Small intestine (tissue), 7 donors: Measurements from ENCODE around the gene MAPK1. TPM values are rescaled to one million over a fixed set of nuclear protein-coding genes. Genes with fewer than 3 reads are reported as not detected.

Experiments used
- DNase-seq, 2 donors: peaks; one replicate each; pipeline versions ENCODE4 v3.0.0 to v3.0.0-alpha.2; 2013
- FAIRE-seq: peaks from 2 replicates; lab custom pipeline; 2012; peaks lifted over from hg19 to GRCh38; lab: Jason Lieb, UNC
- H3K27ac ChIP-seq, 3 donors: one replicate each; pipeline ENCODE4 v1.5.1; 2013; ENCODE audit warnings: low read length in 2 of 3, mild to moderate bottlenecking in 2 of 3, control low read depth in 1 of 3, inconsistent platforms in 1 of 3, low read depth in 1 of 3, moderate library complexity in 1 of 3
- H3K27me3 ChIP-seq, 3 donors: one replicate each; pipeline ENCODE4 v1.6.1; 2013; ENCODE audit warnings: low read length in 3 of 3, inconsistent platforms in 1 of 3; ENCODE audit not compliant: control insufficient read depth in 3 of 3, insufficient read depth in 3 of 3
- H3K36me3 ChIP-seq, 3 donors: one replicate each; pipeline ENCODE4 v1.6.1; 2013; ENCODE audit warnings: low read length in 3 of 3, inconsistent platforms in 1 of 3, low read depth in 1 of 3, mild to moderate bottlenecking in 1 of 3, moderate library complexity in 1 of 3; ENCODE audit not compliant: control insufficient read depth in 3 of 3, insufficient read depth in 2 of 3
- H3K4me1 ChIP-seq, 3 donors: one replicate each; pipeline ENCODE4 v1.6.1; 2013; ENCODE audit warnings: low read length in 2 of 3, inconsistent platforms in 1 of 3, low read depth in 1 of 3, mild to moderate bottlenecking in 1 of 3, moderate library complexity in 1 of 3; ENCODE audit not compliant: control insufficient read depth in 3 of 3, insufficient read depth in 2 of 3
- H3K4me3 ChIP-seq, 3 donors: one replicate each; pipeline ENCODE4 v1.5.1; 2013; ENCODE audit warnings: low read length in 3 of 3, control low read depth in 1 of 3, inconsistent platforms in 1 of 3, low read depth in 1 of 3, mild to moderate bottlenecking in 1 of 3, moderate library complexity in 1 of 3
- H3K9me3 ChIP-seq, 2 donors: one replicate each; pipeline ENCODE4 v1.6.1; 2013; ENCODE audit warnings: low read depth in 1 of 2, low read length in 1 of 2; ENCODE audit not compliant: control insufficient read depth in 2 of 2, insufficient read depth in 1 of 2
- WGBS, 3 donors: extraction: QIAGEN DNeasy Blood & Tissue Kit; methylation state at CpG; one replicate each; pipeline ENCODE4 v1.1.7; 2013; 5-methylcytosine and 5-hydroxymethylcytosine counted together
- polyA plus RNA-seq, 4 donors: library from polyadenylated mRNA; stranded (reverse) in 3 of 4; unstranded in 1 of 4; fragments of 200-250 nt in 3 of 4; fragments of 120-200 nt in 1 of 4; gene quantifications; one replicate each; pipeline versions ENCODE4 v1.2.1 to v1.2.3, GENCODE V29; 2013
- donor health status: healthy with polysubstance abuse.
- donor health status: control.
- donor health status: control.
- donor health status: Bipolar disorder and iron deficiency.
- donor health status: healthy.

MAPK1 gene
- polyA plus RNA-seq, 4 donors, result 10.3 to 76.5 (median 14.2) TPM

DNA sequence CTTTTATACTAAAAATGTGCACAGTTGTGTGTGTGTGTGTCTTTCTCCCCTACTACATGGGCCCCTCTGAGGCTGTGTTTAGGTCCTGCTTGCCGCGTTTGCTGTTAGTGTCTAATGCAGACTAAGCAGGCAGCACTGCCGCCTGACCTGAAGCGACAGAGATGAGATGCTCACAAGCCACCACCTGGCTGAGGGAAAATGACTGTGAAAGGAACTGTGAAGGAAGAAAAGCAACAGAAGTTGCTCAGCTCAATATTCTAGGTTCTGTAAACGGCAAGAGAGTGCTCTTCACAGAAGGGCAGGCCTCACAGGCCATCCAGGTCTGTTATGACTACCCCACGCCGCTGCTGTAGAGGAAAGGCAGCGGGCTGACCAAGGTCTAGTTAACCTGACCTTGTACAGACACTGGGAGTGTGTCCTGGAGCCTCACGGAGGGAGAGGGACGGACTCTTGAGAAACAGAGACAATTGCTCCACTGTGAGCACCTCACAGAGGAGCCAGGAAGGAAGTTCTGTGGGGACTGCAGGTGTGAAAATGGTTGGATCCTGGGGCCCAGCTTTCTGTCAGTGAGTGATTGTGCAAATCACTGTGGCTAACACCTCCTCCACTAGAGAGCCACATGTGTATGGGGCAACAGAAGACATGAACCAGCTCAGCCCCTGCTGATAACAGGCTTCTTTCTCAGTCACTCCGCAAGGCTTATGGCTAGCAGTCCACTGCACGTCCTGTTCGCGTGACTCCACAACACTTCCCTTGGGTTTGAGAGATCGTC, 100.6 kb downstream of the MAPK1 start:
- Histone ChIP-seq H3K27ac (peak overlapping the region in 2 of 3 donors; percentile 2 to 66), H3K9me3 (no peaks in the 10 kb centered on the region), H3K4me3 (no peak overlapping the region), H3K27me3 (no peaks in the 10 kb centered on the region), H3K4me1 (no peaks in the 10 kb centered on the region), H3K36me3 (peaks cover 20 to 77% (median 23%) of the 10 kb centered on the region in 3 donors)
- peak in 1 of 2 donors; percentile 60 for DNase-seq
- no peak for FAIRE-seq
- WGBS, 3 donors, result 72 to 92% (median 75%) methylated on average over 15 of the region's 15 CpGs

- H3K27ac ChIP-seq, result peak overlapping the region in 2 of 3 donors; percentile 5 to 35
- DNase-seq, result no peak
- H3K36me3 ChIP-seq, result peaks cover 17 to 69% (median 17%) of the 10 kb centered on the region in 3 donors
- no peaks in the 10 kb centered on the region for H3K27me3 ChIP-seq
- 89 to 97% (median 91%) methylated on average over 11 of the region's 11 CpGs for WGBS, 3 donors
- no peaks in the 10 kb centered on the region for H3K9me3 ChIP-seq
- no peak overlapping the region for H3K4me3 ChIP-seq
- no peaks in the 10 kb centered on the region for H3K4me1 ChIP-seq
- FAIRE-seq, result no peak
Measured at GRCh38 chr22:21765909-21766529, 101.4 kb downstream of the MAPK1 start.

- DNase-seq, result no peak
- no peak for FAIRE-seq
- Histone ChIP-seq H3K27ac (no peak overlapping the region), H3K4me3 (no peak overlapping the region), H3K4me1 (no peaks in the 10 kb centered on the region), H3K36me3 (peaks cover 15 to 59% (median 17%) of the 10 kb centered on the region in 3 donors), H3K27me3 (no peaks in the 10 kb centered on the region), H3K9me3 (no peaks in the 10 kb centered on the region)
- WGBS, 3 donors, result 81 to 84% (median 82%) methylated on average over 9 of the region's 9 CpGs
Measured at GRCh38 chr22:21764038-21764804, 103.2 kb downstream of the MAPK1 start.

GRCh38 chr22:21762712-21763581, 104.5 kb downstream of the MAPK1 start:
- no peaks in the 10 kb centered on the region for H3K27me3 ChIP-seq
- FAIRE-seq (no peak), DNase-seq (peak in 1 of 2 donors; percentile 45)
- H3K9me3 ChIP-seq, result no peaks in the 10 kb centered on the region
- no peak overlapping the region for H3K27ac ChIP-seq
- H3K36me3 ChIP-seq, result peaks cover 15 to 63% (median 15%) of the 10 kb centered on the region in 3 donors
- no peaks in the 10 kb centered on the region for H3K4me1 ChIP-seq
- 62 to 73% (median 70%) methylated on average over 13 of the region's 13 CpGs for WGBS, 3 donors
- no peak overlapping the region for H3K4me3 ChIP-seq

DNA sequence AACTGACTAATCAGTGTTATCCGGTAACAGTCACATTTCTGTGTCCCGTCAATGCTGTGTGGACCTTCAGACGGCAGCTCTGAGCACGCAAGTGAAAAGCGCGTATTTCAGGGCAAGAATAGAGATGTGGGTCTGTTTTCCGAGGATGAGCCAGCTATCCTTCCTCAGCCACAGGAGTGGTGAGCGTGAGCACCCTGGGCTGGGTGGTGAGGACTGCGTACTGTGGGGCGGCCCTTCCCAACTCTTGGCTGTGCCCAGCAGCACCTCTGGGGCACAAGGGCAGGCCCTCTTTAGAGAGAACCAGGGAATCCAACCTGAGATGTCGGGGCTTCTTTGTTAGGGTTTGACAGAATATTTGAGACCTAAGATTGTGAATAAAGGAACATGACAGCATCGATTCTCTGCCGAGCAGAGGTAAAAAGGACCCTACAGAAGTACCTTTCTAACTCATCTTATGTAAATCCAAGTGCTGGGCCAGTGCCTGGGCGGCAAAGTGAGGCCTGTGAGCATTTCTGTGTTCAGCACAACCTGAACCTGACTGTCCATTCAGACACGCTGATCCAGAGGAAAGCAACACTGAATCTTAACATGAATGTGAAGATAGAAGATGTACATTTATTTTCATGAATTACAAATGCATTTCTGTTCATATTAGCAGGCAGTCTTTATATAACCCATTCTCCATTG, 105.3 kb downstream of the MAPK1 start:
- FAIRE-seq, result no peak
- no peaks in the 10 kb centered on the region for H3K4me1 ChIP-seq
- peaks cover 12 to 62% (median 14%) of the 10 kb centered on the region in 3 donors for H3K36me3 ChIP-seq
- H3K9me3 ChIP-seq, result no peaks in the 10 kb centered on the region
- H3K4me3 ChIP-seq, result no peak overlapping the region
- DNase-seq, result no peak
- H3K27me3 ChIP-seq, result no peaks in the 10 kb centered on the region
- H3K27ac ChIP-seq, result peak overlapping the region in 1 of 3 donors; percentile 20
- WGBS, 3 donors, result 94 to 97% (median 95%) methylated on average over 15 of the region's 15 CpGs

DNA sequence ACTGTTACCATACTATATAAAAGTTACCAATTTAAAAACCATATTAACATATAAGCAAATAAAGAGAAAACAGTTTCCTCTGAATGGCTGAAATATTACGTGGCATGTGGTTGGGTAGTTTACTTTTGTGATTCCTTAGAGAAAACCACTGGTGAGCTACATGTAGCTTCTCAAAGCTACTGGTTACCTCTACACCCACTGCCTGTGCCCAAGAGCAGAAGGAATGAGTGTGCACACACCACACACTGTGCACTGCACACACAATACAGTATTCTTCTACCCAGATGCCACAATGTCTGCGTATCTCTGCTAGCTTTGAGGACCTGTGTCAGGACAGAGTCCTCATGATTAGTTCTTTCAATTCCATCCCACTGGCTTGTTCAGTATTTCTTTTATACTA, 106.4 kb downstream of the MAPK1 start:
- no peaks in the 10 kb centered on the region for H3K9me3 ChIP-seq
- H3K27me3 ChIP-seq, result no peaks in the 10 kb centered on the region
- peaks cover 9 to 56% (median 15%) of the 10 kb centered on the region in 3 donors for H3K36me3 ChIP-seq
- H3K27ac ChIP-seq, result no peak overlapping the region
- H3K4me3 ChIP-seq, result no peak overlapping the region
- H3K4me1 ChIP-seq, result no peaks in the 10 kb centered on the region
- DNase-seq (no peak), FAIRE-seq (no peak)
- 68 to 88% (median 81%) methylated on average over 2 of the region's 2 CpGs for WGBS, 3 donors

GRCh38 chr22:21760640-21761039, 106.8 kb downstream of the MAPK1 start:
- peaks cover 9 to 53% (median 15%) of the 10 kb centered on the region in 3 donors for H3K36me3 ChIP-seq
- no peak for DNase-seq
- no peaks in the 10 kb centered on the region for H3K27me3 ChIP-seq
- no peaks in the 10 kb centered on the region for H3K9me3 ChIP-seq
- 72 to 87% (median 86%) methylated on average over 2 of the region's 2 CpGs for WGBS, 3 donors
- no peak for FAIRE-seq
- no peaks in the 10 kb centered on the region for H3K4me1 ChIP-seq
- no peak overlapping the region for H3K4me3 ChIP-seq
- H3K27ac ChIP-seq, result no peak overlapping the region
